Stimulated activated CD8-positive, alpha-beta memory T cell treated with anti-CD3 and anti-CD28 coated beads, Interleukin-4, amount 100 ng/mL, for 1 hour (primary cell): ENCODE results near the gene CCDC27.

Experiments used
- DNase-seq, 2 donors: peaks; one replicate each; pipeline ENCODE4 v3.0.0-alpha.2; 2020; ENCODE audit warnings: low read depth in 2 of 2, low spot score in 1 of 2

CCDC27 gene

DNA sequence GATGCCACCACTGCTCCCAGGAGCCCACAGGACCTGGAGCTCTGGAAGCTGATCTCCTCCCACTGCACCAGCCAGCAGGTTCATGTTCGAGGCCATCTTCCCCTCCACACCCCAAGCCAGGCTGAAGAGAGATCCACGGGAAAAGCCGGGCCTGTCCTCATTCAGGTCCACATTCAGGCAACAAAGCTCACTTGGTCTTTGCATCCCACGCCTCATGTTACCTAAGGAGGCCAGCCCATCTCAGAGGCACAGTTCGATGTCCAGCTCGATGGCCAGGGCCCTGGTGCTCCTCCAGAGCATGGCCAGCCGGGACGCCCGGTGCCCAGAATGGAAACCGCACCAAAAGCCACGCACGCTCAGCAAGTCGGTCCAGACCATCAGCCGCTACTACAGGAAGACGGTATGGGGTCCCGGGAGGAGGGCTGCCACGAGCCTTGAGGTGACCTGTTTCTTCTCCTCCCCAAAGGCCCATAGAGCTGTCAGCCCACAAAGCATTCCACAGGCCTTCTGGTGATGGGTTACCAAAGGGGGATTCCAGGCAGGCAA, at the start of gene CCDC27:
CCDC27 (plus strand) TSS at position 51 of the 546 bp plus-strand sequence; CDS start at position 83, 32 bp downstream.
- DNase-seq = no peak

DNA sequence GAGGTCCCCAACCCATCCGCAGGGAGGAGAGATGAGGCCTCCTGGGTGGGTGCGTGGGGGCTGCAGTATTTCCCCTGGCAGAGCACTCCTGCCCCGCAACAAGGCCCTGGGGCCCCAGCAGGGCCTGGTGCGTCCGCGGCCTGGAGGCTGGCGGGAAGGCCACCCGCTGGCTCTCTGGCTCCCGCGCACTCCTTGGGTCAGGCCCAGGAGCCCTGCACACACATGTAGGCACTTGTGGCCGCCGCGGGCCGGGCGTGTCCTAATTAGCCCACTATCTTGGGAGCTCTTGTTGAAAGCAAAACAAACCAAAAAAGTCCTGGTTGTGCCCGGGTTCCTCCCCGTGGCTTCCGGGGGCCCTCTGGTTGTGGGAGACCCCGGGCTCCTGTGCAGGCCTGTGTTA, 49.7 kb upstream of the CCDC27 start:
- DNase-seq = no peak

DNA sequence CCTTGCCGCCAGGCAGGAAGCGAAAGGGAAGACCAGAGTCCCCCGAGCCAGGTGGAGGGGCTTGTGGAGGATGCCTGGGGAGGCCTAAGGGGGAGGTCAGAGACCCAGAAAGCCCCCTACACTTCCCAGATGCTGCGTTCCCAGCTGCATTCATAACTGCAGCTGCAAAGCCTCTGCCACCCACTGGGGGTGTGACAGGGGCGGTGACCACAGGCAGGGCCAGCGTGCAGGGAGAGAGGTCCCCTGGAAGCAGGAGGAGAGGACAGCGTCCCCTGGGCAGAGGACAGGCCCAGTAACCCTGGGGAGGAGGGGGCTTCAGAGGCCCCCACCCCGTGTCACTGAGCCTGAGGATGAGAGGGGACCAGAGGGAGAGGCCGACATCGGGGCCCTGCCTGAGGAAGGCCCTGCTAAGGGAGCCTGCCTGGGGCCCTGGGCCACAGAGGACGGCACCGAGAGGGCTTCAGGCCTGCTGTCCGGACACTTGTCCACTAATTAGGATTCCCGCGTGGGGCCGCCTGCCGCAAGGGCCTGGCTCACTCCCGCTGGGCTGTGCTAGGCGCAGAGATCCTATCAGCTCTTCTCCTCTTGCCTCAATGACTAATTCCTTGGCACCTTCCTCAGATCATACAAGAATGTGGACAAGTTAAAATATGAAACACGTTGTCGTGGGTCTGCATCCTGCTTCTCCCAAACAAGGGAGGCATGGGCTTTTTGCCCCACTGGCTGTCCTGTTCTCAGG, 49.1 kb upstream of the CCDC27 start:
- no peak for DNase-seq

DNA sequence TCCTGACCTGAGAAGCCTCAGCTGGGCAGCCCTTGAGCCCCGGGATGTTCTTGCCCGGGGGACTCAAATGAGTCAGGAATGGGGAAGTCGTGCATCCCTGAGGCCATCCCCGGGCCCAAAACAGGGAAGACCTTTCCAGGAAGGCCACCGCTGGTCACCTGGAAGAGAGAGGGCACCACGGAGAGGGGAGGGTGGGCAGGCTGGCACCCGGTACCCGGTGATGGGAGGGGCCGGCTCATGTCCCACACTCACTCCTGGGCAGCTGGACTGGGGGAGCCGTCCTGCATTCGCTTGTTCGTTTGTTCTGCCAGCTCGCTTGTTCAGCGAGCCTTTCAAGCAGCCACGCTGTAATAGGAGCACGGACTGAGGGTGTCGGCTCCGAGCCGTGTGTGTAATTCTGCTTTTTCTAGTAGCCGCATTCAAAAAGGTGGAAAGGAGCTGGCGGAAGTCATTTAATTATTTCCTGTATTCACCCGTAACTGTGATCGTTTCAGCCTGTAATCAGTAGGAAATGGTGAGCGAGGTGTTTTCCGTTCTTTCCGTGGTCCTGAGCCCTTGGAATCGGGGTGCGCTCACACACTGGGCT, 48.4 kb upstream of the CCDC27 start:
- no peak for DNase-seq

DNA sequence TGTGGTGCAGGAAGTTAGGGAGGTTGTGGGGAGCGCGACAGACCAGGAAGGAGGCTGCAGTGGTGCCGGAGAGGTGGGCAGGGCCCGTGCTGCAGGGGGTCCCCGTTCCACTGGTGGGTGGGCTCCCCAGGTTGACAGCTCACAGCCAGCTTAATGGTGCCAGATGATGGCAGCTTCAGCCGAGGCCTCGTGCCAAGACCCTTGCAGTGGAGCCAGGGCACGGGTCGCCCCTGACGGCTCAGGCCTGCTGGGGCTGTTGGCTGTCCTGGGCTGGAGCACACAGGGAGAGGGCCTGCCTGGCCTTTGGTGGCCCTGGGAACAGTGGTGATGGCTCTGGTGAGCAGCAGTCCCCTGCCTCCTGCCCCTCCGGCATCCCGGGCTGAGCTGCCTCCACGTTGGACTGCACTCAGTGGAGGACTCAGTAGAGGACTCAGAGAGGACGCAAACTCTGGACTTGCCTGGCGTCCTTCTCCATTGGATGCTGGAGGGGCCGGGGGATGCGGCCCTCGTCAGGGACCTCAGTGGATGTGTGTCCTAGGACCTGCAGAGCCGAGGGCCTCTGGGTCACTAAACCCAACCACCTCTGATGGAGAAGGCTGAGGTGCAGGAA, 46.8 kb upstream of the CCDC27 start:
- no peak for DNase-seq

DNA sequence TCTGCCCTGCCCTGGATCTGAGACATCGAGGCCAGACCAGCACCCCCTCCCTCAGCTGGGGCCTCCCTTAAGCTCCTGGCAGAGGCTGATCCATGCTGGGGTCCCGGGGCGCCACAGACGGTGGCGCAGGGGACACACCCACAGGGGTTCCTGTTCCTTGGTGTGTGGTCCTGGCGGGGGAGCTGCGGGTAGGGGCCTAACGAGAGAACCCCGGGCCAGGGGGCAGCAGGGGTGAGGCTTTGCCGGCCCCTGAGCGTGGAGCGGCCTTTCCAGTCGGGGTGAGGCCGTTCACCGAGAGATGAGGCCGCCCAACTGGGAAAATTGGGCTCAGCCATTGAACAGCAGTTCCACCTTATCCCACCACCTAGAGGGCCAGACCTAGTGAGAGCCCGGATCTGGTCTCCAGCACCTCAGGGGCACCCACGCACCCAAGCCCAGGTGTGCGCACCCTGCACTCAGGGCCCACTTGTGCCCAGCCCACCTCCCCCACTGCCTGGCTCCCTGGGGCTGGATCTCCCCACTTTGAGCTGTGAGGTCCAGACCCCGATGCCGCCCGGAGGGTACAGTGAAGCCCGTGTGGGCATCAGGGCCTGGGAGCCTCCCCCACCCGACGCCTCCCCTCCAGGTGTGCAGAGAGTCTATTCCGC, 45.5 kb upstream of the CCDC27 start:
- DNase-seq = no peak

DNA sequence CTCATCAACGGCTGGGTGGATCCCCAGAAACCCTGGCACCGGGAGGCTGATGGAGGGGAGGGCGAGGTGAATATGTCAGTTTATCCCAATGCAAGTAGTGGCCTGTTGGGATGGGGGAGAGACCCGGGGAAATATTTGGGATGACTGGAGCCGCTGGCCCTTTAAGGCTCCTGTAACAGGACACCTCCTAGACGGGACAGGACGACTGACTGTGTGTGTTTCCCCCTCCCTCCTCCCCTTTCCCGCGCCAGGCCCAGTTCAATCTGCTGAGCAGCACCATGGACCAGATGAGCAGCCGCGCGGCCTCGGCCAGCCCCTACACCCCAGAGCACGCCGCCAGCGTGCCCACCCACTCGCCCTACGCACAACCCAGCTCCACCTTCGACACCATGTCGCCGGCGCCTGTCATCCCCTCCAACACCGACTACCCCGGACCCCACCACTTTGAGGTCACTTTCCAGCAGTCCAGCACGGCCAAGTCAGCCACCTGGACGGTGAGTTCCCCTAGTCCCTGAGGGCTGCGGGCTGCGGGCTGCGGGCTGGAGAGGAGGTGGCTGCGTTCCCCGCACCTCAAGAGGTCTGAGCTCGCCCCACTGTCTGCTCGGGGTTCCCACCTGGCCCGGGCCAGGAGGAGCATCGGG, 44.8 kb upstream of the CCDC27 start:
- no peak for DNase-seq

DNA sequence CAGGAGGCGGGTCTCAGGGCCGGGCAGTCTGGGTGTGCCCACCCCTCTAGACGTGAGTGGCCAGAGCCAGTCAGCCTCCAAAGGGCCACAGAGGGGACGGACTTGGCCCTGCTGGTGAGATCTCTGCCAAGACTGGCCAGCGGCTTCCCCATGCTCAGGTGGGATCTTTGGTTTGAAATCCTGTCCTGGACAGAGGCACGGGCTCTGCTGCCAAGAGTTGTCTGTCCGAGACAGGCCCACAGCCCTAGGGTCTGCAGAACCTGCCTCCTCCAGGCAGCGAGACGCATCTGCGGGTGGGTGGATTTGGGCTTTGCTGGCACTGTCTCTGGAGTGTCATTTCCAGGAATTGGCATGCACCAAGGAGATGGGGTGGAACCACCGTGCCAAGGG, 44.3 kb upstream of the CCDC27 start:
- no peak for DNase-seq

DNA sequence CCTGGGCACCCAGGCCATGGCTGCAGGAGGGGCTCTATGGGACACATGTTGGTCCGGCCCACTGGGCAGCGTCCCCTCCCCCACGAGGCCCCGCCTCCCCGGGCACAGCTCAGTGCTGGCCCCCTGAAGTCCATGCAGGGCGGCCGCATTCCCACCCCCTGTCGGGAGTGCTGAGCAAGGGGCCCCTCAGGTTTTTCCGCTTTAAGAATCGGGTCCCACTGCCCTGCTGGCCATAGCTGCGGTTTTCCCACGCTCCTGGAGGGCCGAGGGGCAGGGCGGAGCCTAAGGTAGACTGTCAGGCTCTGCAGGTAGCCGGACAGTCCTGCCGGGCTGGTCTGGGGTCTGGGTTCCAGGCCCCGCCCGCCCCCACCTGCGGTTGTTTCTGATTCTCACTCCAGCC, 43.5 kb upstream of the CCDC27 start:
- DNase-seq = no peak

DNA sequence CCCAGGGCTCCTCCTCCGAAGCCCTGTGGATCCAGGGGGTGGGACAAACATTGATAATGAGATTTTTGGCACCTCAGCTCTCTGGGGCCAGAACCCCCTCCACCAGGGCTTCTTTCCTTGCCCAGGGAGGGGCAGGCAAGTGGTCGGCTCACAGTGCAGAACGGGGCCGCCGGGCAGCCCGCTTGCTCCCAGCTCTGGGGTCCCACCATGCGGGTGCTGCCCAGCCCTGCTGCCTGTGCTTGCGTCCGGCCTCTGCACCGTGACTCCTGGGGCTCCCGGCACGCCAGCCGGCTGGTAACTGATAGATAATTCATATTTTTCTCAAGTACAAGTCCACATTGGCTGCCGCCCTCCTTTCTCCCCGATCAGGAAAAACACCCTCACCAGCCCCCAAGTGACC, 42.0 kb upstream of the CCDC27 start:
- DNase-seq = no peak

DNA sequence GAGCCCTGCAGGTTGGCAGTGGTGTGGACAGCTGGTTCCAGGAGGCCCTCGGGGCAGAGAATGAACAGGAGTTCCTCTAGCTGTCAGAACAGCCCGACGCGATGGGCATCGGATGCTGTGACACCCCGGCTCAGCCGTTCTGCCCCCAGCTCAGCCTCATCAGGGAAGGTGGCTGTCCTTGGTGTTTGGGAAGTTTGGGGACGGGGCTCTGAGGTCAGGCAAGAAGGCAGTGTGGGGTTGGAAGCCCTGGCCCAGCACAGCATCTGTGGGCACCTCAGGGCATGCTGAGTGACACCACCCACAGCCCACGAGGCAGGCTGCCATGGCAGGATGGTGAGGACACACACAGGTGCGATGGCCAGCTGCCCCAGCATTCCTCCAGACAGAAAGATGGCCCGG, 40.9 kb upstream of the CCDC27 start:
- no peak for DNase-seq

DNA sequence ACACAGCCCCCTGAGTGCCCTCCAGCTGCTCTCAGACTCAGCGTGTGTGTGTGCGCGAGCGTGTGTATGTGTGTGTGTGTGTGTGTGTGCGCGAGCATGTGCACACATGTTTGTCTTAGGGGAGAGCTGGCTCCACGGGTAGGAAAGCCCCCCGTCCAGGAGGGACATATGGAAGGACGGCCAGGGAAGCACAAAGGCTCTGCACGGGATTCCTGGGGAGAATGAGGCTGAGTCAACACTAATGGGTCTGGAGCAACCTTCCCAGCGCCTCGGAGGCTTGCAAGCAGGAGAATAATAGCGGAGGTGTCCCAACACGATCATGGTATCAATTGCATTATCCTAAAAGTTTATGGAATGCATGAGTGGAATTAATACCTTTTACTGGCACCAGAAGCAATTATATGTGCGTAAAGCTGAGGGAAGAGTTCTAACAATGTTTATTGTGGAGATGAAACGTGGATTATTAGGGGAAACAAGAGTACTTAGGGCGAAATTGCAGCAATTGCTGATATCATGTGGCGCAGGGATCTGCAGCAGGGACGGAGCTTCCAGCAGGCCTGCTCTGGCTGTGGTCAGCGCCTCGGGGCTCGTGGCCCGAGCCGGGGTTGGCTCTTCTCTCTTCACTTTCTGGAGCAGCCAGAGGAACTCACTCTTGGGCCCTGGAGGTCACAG, 40.3 kb upstream of the CCDC27 start:
- no peak for DNase-seq

DNA sequence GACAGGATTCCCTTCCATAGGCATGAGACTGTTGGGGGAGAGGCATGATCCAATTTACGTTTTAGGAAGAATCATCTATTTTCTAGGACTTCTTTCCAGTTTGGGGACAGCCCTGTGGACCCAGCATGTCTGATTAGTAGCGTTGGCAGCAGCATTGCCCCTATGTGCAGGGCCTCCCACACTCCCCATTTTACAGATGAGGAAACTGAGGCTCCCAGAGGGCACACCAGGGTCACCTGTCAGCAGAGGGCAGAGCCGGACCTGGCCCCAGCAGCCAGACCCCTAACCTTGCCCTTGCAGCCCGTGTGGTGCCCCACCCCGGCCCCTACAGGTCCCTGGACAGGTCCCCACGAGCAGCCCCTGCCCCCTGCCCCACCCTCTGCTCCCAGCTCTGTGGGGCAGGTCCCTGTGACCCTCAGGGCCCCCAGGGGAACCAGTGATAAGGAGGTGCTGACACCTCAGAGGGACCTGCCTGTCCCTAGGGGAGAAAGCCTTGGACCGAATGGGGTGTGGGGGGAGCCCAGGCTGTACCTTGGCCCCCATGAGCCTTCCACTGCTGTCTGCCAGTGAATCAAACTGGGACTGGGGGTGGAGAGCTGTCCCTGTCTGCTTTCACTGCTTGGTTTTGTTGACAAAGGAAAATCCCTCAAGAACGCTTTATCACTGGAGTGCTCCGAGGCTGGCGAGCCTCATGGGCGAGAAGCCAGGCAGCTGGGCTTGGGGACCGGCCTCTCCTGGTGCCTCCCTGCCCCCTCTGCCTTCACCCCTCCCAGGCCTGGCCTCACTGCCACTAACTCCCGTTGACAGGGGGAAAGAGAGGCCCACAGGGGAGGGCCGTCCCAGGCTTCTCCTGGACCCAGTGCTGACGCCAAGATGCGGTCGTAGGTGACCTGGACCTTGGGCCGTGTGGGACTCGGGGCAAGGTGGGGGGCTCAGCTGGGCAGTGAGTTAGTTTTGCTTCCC, 39.4 kb upstream of the CCDC27 start:
- DNase-seq = no peak

DNA sequence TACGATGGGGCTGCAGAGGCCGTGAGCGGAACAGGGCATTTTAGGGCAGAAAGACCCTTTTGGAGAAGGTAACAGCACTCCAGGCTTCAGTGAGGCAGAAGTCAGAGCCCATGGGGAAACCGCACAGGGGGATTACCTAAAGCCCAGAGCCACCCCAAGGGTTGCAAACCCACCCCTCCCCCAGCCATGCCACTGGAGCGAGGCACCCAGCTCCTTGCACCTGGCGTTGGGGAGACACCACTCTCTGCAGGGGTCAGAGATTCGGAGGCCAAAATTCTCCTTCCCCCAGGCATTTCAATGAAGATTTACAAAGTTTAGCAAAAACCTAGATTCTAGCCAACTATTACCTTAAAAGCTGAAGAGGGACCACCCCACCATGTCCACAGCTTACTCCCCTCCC, 38.4 kb upstream of the CCDC27 start:
- DNase-seq = no peak

DNA sequence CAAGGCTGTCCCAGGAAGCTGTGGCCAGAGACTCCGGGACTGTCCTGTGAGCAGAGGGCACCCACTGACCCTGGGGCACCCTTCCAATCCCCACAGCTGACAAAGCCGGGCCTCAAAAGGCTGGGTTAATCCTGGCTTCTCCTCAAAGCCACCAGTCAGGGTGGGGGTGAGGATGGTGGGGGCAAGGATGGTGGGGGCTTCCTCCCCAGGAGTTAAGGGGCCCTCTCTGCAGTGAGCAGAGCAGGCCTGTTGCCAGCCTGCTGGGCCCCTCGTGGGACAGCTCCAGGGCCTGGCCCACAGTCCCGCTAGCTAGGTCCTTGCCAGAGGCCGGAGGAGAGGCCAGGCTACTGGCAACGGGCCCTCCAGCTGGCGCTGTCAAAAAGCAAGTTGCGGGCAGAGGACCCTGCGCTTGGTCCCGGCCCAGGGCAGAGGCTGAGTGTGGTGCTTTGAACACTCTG, 37.9 kb upstream of the CCDC27 start:
- no peak for DNase-seq

DNA sequence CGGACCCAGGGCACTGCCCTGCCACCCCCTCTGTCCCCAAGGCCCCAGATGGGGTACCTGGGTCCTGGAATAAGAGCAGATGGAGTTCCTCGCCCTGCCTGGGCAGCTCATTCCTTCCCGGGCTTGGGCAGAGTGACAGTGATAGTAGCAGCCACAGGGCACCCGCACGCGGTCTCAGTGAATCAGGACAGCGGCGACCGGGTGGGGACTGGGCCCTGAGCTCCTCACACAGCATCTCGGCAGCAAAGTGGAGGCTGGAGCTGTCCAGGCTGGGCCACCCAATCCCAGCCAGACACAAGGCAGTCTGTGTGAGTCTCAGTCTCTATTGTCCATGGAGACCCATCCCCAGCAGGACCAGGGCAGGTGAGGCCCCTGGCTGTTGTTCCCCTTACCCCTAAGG, 37.4 kb upstream of the CCDC27 start:
- DNase-seq = no peak

DNA sequence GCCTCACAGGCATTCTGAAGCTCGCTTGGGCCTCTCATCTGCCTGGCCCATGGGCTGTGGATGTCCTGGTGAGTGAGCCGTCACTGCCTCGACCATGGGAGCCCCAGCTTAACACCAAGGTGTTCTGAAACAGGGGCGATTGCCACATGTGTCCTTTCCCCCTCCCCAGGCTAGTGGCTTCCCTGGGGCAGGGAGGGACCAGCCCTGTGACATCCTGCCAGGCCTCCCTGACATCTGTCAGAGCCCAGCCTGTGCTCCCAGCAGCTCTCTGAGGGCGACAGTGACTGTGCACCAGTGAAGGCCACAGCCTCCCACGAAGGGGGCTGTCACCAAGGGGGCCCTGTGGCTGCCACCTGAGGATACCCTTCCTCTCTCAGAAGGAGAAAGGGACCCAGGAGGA, 35.9 kb upstream of the CCDC27 start:
- DNase-seq = no peak

DNA sequence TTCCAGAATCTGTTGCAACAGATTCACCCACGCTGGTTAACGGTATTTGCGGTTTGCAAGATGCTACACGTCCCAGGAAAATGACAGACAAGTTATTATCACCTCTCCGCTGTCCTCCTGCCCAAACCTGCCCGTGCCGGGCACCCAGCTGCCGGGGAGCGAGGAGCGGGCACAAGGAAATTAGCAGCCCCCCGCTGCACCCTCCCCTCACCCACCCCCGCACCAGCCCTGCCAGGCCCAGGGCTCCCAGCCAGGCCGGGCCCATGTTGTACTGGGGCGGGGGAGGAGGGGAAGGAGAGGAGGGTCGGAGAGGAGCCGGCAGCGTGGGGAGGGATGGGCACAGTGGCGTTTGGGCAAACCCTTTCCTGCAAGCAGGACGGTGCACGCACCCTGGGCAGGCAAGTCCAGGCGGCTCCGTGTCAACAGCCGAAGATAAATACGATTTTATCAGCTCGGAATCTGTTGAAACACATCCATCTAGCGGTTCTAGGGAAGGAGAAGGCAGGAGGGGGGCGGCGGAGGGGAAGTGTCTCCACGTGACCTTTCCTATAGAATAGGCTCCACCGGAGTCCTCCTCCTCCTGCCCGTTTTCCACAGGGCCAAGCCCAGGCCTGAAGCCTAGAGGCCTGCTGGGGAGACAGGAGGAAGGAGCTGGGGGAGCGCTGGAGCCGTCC, 35.1 kb upstream of the CCDC27 start:
- DNase-seq = no peak
